ELF-1 (cell line): ENCODE data around the gene HS2ST1.
A peak's percentile ranks its signal among the peaks of the same experiment; 100 is the strongest.
"Not testable (repeated sequence)": the region's sequence is repeated elsewhere in the genome, so short reads cannot be mapped to it uniquely, and the experiment has no call there.

Experiments
- DNase-seq: peaks from one replicate; pipeline ENCODE4 v3.0.0-alpha.2; 2016; ENCODE audit warnings: low read depth, low spot score

HS2ST1 gene

DNA sequence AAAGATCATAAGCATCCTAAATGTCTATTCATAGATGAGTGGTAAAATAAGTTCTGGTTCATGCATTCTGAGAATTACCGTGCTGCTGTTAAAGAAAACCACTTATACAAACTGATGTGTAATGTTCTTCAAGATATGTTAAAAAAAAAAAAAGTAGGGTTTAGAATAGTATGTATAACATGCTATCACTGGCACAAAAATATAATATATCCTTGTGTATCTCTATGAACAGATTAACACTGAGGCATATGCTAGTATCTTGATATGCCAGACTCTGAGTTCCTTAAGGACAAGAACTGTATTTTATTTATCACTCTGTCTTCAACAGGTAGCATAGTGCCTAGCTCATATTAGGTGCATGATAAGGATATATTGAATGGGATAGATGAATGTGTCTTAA is 108.9 kb downstream of the HS2ST1 start:
- DNase-seq: no peak

DNA sequence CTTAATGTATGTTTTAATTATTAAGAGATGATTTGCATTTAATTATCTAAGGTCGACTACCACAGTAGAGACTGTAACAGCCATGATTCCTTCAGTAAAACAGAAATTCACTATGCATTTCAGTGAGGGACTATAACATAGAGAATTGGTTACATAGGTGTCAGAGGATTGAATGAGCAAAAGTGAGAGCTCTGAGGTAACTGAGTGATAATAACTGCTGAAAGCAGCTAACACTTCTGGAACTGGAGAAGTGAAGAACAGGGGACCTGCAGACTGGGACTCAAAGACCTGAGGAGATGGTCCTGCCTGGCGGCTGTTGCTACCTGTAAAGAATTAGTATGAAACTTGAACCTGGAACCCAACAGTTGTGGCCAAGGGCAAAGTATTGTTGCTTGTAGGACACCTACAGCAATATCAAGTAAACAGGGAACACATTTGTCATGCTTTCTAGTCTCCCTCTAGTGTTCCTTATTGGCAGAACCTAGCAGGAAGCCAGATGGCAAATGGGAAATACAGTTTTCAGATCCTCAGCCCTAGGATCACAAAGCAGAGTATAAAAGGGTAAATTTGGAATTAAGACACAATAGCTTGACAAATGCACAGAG is 110.6 kb downstream of the HS2ST1 start:
- peak; percentile 22 for DNase-seq

DNA sequence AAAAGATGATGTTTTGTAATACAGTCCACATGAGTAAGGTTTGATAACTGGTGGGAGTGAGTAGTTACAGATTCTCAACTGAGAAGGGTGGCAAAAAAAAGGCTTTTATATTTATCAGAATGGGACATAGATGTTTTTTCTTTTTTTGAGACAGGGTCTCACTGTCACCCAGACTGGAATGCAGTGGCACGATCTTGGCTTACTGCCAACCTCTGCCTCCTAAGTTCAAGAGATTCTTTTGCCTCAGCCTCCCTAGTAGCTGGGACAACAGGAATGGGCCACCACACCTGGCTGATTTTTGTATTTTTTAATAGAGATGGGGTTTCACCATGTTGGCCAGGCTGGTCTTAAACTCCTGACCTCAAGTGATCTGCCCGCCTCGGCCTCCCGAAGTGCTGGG is 113.1 kb downstream of the HS2ST1 start:
- not testable (repeated sequence) for DNase-seq

DNA sequence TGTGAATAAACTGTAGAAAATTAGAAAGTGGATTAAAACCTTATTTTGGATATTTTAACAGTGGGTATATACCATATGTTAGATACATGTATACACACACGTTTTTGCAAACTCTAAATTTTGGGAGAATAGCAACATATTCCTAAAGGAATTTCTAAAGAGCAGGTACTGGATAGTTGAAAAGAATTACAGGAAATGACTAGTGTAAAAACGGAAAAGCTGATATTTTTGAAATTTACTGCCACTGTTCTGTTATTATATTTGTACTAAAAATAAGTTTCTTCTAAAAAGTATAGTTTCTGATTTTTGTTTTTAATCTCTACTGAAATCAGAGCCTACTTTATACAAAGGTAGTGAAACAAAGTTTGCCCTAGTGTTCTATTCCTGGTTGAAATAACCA is 114.1 kb downstream of the HS2ST1 start:
- no peak for DNase-seq

DNA sequence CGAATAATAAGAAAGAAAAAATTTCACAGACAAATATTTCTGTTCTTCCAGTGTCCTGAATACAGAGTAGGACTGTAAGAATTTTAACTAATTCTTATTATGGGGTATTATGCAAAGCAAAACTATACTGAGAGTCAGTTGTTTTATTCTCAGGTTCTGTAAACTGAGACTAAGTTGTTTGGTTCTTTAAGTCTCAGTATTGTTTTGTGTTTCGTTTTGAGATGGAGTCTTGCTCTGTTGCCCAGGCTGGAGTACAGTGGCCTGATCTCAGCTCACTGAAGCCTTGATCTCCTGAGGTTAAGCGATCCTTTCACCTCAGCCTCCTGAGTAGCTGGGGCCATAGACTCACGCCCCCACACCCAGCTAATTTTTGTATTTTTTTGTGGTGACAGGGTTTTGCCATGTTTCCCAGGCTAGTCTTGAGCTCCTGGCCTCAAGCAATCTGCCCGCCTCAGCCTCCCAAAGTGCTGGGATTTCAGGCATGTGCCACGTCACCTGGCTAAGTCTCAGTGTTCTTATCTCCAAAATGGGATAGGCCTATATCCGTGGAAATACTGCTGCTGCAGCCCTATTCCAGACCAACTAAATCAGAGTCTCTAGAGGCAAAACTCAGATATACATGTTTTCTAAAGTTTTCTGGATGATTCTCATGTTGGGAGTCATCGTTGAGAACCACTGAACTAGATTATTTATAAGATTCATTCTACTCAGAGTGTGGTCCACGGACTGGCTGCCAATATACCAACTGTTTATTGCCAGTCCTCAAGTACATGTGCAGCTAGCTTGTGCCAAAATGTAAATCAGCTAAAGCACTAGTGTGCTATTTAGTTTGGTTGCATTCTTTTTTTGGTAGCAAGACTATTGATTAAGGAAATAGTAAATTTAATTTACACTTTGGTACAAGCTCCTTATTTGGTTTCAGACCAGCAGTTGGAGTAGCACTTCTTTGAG is 116.6 kb downstream of the HS2ST1 start:
- DNase-seq: no peak

DNA sequence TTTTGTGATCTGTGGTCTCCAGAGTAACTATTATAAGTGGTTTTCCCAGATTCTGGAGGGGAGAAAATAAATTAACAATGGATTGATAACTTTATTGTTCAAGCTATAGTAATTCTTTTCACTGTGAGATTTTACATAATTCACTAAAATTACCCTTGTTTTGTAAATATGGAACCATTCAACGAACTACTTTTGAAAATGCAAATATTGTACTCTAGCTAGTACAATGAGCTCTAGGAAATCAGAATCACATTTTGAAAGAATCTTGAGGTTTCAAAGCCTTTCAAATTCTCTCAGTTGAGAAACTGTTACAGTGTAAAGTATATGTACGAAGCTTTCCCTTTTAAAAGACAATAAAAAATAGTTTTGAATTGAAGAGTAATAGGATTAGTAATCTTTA is 119.9 kb downstream of the HS2ST1 start:
- no peak for DNase-seq

DNA sequence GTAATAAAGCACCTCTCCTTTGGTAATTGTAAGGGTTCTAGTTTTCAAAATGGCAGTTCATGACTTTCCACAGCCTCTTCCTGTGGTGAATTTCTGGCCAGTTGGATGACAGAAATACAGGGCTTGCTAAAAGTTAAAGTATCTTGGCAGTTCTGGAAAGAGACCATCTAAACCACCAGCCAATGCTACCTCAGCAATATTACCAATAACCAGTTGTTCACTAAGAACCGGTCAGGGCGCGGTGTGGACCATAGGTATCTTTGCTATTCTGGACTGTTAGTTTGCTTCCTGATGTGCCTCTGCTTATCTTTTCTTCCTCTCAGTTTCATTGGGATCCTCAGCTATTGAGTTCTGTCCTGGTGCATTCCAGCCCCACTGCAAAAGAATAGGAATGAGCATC is 124.7 kb downstream of the HS2ST1 start:
- no peak for DNase-seq

DNA sequence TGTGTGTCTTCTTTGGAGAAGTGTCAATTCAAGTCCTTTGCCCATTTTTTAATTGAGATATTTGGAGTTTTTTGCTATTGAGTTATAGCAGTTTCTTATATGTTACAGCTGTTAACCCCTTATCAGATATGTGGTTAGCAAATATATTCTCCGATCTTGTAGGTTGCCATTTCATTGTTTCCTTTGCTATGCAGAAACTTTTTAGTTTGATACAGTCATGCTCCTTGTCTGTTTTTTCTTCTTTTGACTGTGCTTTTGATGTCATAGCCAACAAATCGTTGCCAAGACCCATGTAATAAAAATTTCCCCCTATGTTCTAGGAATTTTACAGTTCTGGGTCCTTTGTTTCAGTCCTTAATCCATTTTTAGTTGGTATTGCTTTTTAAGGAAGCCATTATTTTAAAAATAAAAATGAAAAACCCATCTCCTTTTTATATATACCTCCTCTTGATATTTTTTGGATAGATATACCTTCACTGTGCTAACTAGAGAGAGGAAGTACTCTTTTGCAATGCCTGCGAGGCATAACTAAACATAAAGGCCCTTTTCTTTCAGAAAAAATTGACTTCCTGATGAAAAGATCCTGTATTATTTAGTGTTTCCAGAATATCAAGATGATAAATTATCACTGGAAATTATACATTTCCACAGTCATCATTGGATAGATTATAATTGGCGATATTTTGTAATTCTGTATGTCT is 127.8 kb downstream of the HS2ST1 start:
- DNase-seq: no peak

DNA sequence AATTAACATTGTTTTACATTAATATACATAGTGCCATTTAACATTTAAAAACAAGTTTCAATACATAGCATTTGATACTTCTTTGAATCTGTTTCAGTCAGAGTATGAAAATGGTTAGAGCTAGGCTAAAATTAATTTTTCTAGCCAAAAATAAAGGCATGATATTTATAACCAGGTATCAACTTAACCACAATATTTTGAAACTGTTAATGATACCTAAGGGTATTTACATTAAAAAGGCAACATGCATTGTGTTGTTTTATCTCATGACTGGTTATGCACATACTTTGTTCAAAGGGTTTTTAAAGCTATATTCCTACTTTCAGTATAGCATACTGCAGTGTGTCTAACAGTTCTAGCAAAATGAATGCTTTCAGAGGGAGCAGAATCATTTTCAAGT is 130.0 kb downstream of the HS2ST1 start:
- DNase-seq: no peak

DNA sequence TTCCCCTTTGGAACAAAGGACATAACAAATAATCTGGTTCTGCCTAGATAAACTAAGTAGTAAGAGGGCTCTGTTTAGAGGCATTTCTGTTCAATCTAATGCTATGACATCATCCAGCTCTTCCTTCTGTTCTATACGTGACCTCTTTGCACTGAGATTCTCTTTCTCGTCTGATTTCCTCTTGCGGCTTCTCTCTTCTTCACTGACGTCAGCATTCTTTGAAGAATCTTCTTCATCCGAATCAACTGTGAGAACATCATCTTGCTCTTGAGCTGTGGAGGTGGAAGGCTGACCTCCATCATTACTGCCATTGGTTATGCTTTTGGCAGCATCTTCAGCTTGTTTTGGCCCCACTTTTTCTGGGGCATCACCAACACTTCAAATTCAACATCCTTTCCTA is 130.4 kb downstream of the HS2ST1 start:
- no peak for DNase-seq

DNA sequence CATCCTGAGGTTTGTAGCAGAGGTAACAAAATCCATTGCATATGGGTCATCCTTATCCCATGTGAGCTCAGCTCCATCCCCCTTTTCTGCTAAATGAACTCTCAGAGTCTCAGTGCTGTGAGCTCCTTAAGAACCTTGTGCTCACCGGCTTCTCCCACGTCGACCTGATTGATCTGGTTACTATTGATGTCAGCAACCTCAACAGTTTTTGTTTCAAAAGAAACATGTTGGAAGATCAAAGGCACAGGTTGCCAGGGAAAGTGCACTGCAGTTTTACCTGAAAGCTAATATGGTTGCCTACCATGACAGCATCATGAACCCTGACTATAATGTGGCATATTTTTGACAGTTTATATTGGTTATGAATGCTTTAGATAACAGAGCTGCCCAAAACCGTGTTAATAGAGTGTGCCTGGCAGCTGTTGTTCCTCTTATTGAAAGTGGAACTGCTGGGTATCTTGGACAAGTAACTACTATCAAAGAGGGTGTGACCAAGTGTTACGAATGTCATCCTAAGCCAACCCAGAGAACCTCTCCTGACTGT is 131.4 kb downstream of the HS2ST1 start:
- no peak for DNase-seq

DNA sequence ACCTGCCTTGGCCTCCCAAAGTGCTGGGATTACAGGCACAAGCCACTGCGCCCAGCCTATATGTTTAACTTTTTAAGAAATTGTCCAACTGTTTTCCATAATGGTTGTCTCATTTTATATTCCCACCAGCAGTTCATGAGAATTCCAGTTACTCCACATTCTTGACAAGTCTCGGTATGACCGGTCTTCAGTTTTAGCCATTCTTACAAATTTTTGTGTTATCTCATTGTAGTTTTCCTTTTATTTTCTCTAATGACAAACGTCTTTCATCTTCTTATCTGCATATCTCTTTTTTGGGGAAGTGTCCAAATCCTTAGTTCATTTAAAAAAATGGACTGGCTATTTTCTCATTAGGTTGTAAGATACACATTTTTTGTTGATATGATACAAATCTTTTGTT is 132.5 kb downstream of the HS2ST1 start:
- DNase-seq: no peak

DNA sequence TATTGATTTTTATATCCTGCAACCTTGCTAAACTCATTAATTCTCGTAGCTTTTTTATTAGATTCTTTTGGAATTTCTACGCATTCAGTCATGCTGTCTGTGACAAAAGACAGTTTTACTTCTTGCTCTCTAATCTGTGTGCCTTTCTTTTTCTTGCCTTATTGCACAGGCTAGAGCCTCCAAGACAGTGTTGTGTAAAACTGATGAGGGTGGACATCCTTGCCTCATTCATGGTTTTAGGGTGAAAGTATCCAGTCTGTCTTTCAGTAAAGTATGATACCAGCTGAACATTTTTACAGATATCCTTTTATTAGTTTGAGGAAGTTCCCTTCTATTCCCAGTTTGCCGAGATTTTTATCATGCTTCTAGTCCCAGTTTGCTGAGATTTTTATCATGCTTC is 133.8 kb downstream of the HS2ST1 start:
- no peak for DNase-seq

DNA sequence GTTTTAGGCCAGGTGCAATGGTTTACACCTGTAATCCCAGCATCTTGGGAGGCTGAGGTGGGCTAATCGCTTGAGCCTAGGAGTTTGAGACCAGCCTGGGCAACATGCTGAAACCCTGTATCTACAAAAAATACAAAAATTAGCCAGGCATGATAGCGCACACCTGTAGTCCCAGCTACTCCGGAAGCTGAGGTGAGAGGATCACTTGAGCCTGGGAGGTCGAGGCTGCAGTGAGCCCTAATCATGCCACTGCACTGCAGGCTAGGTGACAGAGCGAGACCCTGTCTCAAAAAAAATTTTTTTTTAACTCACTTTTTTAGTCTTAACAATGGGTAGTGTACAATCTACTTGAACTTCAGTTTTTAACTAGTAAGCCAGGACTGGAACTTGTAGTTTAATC is 137.5 kb downstream of the HS2ST1 start:
- no peak for DNase-seq

DNA sequence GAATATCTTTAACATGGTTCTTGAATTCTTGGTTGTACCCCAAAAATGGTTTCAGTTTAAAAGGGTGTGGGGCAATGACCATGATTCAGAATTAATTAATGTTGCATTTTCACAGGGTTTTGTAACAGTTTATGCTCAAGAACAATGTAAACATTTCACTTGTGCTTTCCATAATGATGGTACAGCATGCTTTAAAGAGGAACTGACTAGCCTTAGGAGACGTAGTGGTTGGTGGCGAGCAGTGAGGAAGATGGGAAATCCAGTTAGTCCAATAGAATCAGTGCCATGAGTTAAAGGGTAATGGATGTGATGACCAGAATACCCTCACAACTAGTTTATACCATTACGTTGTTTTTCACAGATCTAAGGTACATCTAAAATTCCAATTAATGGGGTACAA is 138.0 kb downstream of the HS2ST1 start:
- DNase-seq: no peak

DNA sequence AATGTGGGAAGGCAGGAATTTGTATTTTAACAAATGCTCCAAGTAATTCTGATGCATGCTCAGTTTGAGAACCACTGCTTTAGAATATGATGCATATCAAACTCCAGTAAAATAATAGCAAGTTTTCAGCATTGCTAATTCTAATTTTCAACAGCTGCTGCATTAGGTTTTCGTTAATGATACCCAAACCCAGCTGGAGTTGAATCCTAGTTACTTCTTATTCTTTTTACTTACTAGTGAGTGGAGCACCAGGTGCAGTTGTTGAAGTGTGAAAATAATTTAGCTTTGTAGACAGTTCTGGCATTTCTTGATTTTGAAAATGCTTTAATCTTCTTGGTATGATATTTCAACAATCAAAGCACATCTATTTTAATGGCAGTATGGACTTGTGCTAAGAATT is 138.5 kb downstream of the HS2ST1 start:
- DNase-seq: no peak

DNA sequence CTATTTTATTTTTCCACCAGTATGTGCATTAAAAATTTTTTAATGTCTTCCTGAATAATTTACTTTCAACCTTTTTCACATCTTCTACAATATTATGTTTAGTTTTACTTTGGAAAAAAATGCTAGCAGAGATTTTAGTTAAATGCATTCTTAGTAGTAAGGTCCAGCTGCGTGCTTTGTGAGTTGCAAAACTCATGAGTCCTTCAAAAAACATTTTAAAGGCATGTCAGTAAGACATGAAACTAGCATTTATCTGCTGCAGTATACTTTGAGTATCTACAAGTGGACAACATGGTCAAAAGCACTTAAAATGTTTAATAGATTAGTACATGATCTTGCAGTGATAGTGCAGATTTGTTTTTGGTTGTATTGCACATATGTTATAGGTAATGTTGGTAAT is 139.0 kb downstream of the HS2ST1 start:
- DNase-seq: no peak

DNA sequence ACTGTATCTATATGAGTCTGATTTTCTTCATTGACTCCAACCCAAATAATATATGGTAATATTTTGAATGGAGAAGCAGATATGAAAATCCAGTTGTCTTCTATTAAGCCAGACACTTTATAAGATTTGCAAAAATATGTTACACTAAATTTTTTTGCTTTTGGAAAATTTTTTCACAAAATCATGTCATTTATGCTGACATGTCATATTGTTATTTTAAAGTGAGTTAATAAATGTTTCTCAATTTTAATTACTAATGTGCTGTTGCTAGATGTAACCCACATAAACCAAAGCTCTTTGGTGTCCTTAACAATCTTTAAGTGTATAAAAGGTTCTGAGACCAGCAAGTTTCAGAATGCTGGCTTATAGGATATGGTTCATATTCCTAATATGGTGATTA is 142.5 kb downstream of the HS2ST1 start:
- DNase-seq: no peak

DNA sequence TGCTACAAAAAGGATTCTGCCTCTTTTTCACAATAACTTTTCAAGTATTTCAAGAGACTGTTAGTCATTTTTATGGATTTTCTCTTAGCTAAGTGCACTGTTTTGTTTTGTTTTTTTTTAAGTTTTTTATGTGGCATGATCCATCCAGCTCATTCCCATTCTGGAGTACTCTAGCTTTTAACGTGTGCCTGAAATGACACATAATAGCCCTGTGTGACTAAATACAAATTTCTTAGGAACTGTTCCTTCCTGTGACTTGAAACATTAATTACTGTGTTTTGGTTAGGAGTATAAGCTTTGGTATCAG is 143.9 kb downstream of the HS2ST1 start:
- DNase-seq: no peak

DNA sequence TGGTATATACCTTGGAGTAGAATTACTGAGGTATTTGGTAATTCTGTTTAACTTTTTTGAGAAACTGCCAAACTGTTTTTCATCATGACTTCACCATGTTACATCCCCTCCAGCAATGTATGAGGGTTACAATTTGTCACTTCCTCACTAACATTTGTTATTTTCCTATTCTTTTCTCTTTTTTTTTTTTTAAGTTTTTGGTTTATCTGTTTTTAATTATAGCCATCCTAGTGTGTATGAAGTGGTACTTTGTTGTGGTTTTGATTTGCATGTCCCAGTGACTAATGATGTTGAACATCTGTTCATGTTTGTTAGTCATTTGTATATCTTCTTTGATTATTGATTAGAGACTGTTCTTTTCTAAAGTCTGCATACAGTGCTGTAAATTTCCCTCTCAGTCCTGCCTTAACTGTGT is 147.3 kb downstream of the HS2ST1 start:
- no peak for DNase-seq

DNA sequence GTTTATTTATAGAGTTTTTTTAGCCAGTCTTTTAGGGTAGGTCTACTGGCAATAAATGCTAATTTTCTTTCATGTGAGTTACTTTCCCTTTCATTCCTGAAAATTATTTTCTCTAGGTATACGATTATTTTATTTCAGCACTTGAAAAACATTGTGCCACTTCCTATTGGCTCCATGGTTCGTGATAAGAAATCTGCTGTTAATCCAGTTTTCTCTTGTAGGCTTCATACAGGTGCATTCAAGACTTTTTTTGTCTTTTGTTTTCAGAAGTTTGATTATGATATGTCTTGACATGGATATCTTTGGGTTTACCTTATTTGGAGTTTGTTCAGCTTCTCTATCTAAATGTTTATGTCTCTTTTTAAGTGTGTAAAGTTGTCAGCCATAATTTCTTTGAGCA is 148.3 kb downstream of the HS2ST1 start:
- no peak for DNase-seq

DNA sequence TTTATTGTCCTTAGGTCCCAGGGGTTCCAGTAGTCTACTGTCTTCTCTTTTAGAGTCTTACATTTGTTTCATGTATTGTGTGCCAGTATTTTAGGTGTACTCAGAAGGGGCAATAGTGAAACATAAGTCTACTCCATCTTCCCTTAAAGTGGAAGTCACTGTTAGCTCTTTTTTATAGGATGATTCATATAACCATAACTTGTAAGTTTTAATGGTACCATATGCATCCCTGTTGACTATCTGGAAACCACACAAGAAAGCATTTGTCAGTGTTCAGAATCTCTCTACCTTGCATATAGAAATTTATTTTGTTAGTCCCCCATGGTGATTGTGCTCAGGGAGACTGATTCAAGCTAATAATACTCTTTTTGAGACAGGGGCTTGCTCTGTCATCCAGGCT is 149.9 kb downstream of the HS2ST1 start:
- no peak for DNase-seq

DNA sequence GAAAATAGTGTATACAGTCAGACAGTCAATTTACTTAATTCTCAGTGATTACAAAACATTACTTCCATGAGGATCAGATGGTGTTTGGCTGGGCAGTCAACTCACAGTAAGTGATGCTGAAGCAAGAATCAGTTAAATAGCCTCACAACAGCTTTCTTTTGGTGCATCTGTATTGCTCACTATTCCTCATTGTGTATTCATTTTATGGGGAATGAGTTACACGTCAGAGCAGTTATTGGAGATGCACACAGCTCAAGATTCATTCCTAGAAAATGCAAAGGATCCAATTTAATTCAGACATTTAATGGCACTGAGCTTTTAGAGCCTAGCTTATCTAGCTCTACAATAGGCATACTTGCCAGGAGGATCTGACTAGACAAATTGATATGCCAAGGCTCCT is 150.6 kb downstream of the HS2ST1 start:
- DNase-seq: no peak
